Activated CD4-positive, alpha-beta memory T cell treated with anti-CD3 and anti-CD28 coated beads, Interleukin-2, amount 10 ng/mL, durations not matched to agents 7 days and 5 days (primary cell): Measurements from ENCODE around the gene MED12L. TPM values are rescaled to one million over a fixed set of nuclear protein-coding genes. Genes with fewer than 3 reads are reported as not detected.

Experiments used
- CTCF ChIA-PET: fragments of 350-600 bp; sonication (Branson Sonifier 250); formaldehyde crosslinking; loops from one replicate; lab custom pipeline; 2021; ENCODE audit warnings: antibody characterized with exemption, inconsistent platforms; lab: Charles Lee
- POLR2A ChIA-PET: fragments of 350-600 bp; sonication (Branson Sonifier 250); formaldehyde crosslinking; loops from one replicate; lab custom pipeline; 2021; ENCODE audit warnings: antibody characterized with exemption; lab: Charles Lee
- DNase-seq: peaks from one replicate; pipeline ENCODE4 v3.0.0-alpha.2; 2020
- H3K27ac Mint-ChIP-seq: one replicate; pipeline ENCODE4 v1.8.0; 2021; ENCODE audit warnings: mild to moderate bottlenecking, mixed read lengths
- H3K27me3 Mint-ChIP-seq: one replicate; pipeline ENCODE4 v1.8.0; 2021; ENCODE audit warnings: mixed read lengths
- H3K36me3 Mint-ChIP-seq: one replicate; pipeline ENCODE4 v1.8.0; 2021; ENCODE audit warnings: low read depth, mixed read lengths
- H3K4me1 Mint-ChIP-seq: one replicate; pipeline ENCODE4 v1.8.0; 2021; ENCODE audit warnings: mixed read lengths
- H3K4me3 Mint-ChIP-seq: one replicate; pipeline ENCODE4 v1.8.0; 2021; ENCODE audit warnings: mild to moderate bottlenecking, mixed read lengths
- H3K9me3 Mint-ChIP-seq: one replicate; pipeline ENCODE4 v1.8.0; 2021; ENCODE audit warnings: mixed read lengths
- total RNA-seq, 2 experiments: library from RNA; stranded (reverse); gene quantifications; one replicate each; pipeline ENCODE4 v1.2.3, GENCODE V29; 2021

The MED12L gene
- total RNA-seq, 2 experiments from 2014 or later: 1.6 TPM

- POLR2A ChIA-PET: no interaction called here
- no peaks in the 10 kb centered on the region for H3K9me3 Mint-ChIP-seq
- H3K36me3 Mint-ChIP-seq: no peaks in the 10 kb centered on the region
- H3K27ac Mint-ChIP-seq: no peak overlapping the region
- CTCF ChIA-PET: interaction anchor here (1.1 to 2.2 kb wide), 2 partner anchors 15 to 131 kb away, joined by 3 to 8 read pairs; no protein-coding TSS in a partner anchor
- no peak for DNase-seq
- H3K4me1 Mint-ChIP-seq: peaks cover 24% of the 10 kb centered on the region
- peaks cover 6% of the 10 kb centered on the region for H3K27me3 Mint-ChIP-seq
- no peak overlapping the region for H3K4me3 Mint-ChIP-seq
Measured at GRCh38 chr3:151299006-151299405, 213.5 kb downstream of the MED12L start.

DNA sequence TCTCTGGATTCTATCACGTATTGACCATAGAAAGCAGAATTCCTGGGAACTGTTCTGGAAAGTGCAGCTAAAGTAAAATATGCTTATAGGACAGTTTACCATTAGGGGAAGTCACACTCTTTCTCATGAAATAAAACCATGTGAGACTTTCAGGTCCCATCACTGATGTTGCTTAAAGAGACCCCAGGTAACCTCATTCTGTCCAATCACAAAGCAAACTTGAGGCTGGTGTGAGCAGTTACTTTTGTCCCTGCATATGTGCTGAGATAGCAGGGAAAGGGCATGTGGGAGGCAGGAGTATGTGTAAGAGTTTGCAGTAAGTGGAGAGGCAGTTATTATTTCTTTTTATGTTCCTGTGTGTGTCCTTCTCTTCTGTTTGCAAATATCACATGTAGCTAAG is 215.1 kb downstream of the MED12L start:
- DNase-seq: no peak
- Mint-ChIP-seq H3K4me3 (no peak overlapping the region), H3K36me3 (no peaks in the 10 kb centered on the region), H3K9me3 (no peaks in the 10 kb centered on the region), H3K4me1 (peaks cover 34% of the 10 kb centered on the region), H3K27me3 (peaks cover 6% of the 10 kb centered on the region), H3K27ac (no peak overlapping the region)
- POLR2A ChIA-PET: no interaction called here
- CTCF ChIA-PET: interaction anchor here (1.0 to 1.1 kb wide), 2 partner anchors 27 to 73 kb away, joined by 3 to 4 read pairs; no protein-coding TSS in a partner anchor

GRCh38 chr3:151301787-151302186 is 216.3 kb downstream of the MED12L start:
- peaks cover 6% of the 10 kb centered on the region for H3K27me3 Mint-ChIP-seq
- ChIA-PET POLR2A (no interaction called here), CTCF (interaction anchor here (1.4 kb wide), 1 partner anchor 134 kb away, joined by 6 read pairs; no protein-coding TSS in a partner anchor)
- H3K4me3 Mint-ChIP-seq: no peak overlapping the region
- no peaks in the 10 kb centered on the region for H3K36me3 Mint-ChIP-seq
- DNase-seq: no peak
- H3K9me3 Mint-ChIP-seq: no peaks in the 10 kb centered on the region
- no peak overlapping the region for H3K27ac Mint-ChIP-seq
- H3K4me1 Mint-ChIP-seq: peaks cover 46% of the 10 kb centered on the region

DNA sequence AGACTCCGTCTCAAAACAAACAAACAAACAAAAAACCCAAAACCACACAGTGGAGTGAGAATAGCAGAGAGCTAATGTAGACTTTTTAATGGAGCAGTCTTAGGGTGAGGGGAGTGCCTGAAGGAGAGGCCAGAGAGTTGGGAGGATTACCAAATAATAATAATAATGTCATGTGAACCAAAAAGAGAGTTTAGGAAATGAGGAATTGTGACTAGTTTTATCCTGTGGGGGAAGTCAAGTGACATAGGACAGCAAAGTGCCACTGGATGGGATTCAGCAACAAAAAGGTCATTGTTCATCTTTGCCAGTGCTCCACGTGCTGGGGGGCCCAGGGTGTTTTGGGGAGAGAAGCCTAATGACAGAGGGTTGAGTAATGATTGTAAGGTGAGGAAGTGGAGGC is 218.3 kb downstream of the MED12L start:
- ChIA-PET CTCF (interaction anchor here (1.2 kb wide), 1 partner anchor 24 kb away, joined by 3 read pairs; no protein-coding TSS in a partner anchor), POLR2A (no interaction called here)
- DNase-seq: no peak
- Mint-ChIP-seq H3K4me1 (peaks cover 62% of the 10 kb centered on the region), H3K4me3 (no peak overlapping the region), H3K36me3 (no peaks in the 10 kb centered on the region), H3K9me3 (no peaks in the 10 kb centered on the region), H3K27ac (no peak overlapping the region), H3K27me3 (peaks cover 5% of the 10 kb centered on the region)

GRCh38 chr3:151305060-151305774 is 219.8 kb downstream of the MED12L start:
- H3K27me3 Mint-ChIP-seq: peaks cover 5% of the 10 kb centered on the region
- H3K36me3 Mint-ChIP-seq: no peaks in the 10 kb centered on the region
- no peak overlapping the region for H3K4me3 Mint-ChIP-seq
- ChIA-PET CTCF (interaction anchor here (0.6 to 1.3 kb wide), 11 partner anchors 9 to 457 kb away, joined by 3 to 6 read pairs (median 3); partner anchors contain the start of gene GPR87), POLR2A (interaction anchor here (0.6 to 1.9 kb wide), 4 partner anchors 8 to 106 kb away, joined by 3 to 6 read pairs (median 3); partner anchors contain the start of genes GPR171 and GPR87)
- peaks cover 62% of the 10 kb centered on the region for H3K4me1 Mint-ChIP-seq
- H3K9me3 Mint-ChIP-seq: no peaks in the 10 kb centered on the region
- H3K27ac Mint-ChIP-seq: no peak overlapping the region
- DNase-seq: no peak

DNA sequence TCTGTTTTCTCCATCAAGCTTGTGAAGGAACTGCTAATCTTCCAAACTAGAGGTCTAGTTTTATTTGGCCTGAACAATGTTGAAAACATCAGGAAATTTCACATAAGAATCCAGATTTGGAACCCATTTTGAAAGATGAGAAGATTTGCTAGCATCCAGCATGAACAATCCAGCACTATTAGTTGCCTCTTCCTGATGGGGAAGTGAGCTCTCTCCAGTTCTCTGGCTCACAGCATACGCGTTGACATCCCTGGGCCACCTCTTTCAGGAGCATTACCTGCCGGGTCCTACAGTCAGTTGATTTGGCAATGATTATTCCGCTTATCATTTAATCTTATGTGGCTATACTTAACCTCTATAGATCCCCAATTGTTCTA is 220.3 kb downstream of the MED12L start:
- Mint-ChIP-seq H3K27ac (no peak overlapping the region), H3K4me1 (peaks cover 60% of the 10 kb centered on the region), H3K4me3 (no peak overlapping the region), H3K36me3 (no peaks in the 10 kb centered on the region), H3K27me3 (peaks cover 5% of the 10 kb centered on the region), H3K9me3 (no peaks in the 10 kb centered on the region)
- ChIA-PET CTCF (interaction anchor here (0.6 to 1.3 kb wide), 8 partner anchors 9 to 456 kb away, joined by 3 to 6 read pairs (median 4); partner anchors contain the start of gene GPR87), POLR2A (interaction anchor here (0.6 to 1.9 kb wide), 3 partner anchors 11 to 103 kb away, joined by 3 to 6 read pairs (median 3); partner anchors contain the start of genes GPR171 and GPR87)
- DNase-seq: no peak

GRCh38 chr3:151306168-151306810 is 220.8 kb downstream of the MED12L start:
- Mint-ChIP-seq H3K27ac (no peak overlapping the region), H3K4me1 (peaks cover 57% of the 10 kb centered on the region), H3K27me3 (peaks cover 5% of the 10 kb centered on the region), H3K4me3 (no peak overlapping the region), H3K9me3 (no peaks in the 10 kb centered on the region), H3K36me3 (no peaks in the 10 kb centered on the region)
- ChIA-PET CTCF (interaction anchor here (1.0 to 2.1 kb wide), 6 partner anchors 10 to 138 kb away, joined by 3 to 7 read pairs (median 4); partner anchors contain the start of gene GPR87), POLR2A (interaction anchor here (0.7 to 1.9 kb wide), 2 partner anchors 10 to 78 kb away, joined by 3 to 6 read pairs; partner anchors contain the start of gene GPR87)
- no peak for DNase-seq

GRCh38 chr3:151307131-151307530 is 221.7 kb downstream of the MED12L start:
- H3K9me3 Mint-ChIP-seq: no peaks in the 10 kb centered on the region
- H3K27me3 Mint-ChIP-seq: peaks cover 5% of the 10 kb centered on the region
- no peak for DNase-seq
- H3K36me3 Mint-ChIP-seq: no peaks in the 10 kb centered on the region
- H3K27ac Mint-ChIP-seq: no peak overlapping the region
- no peak overlapping the region for H3K4me3 Mint-ChIP-seq
- ChIA-PET POLR2A (interaction anchor here (1.9 kb wide), 1 partner anchor 9 kb away, joined by 6 read pairs; the partner anchor contains the start of gene GPR87), CTCF (interaction anchor here (0.6 to 2.1 kb wide), 3 partner anchors 21 to 139 kb away, joined by 3 to 7 read pairs (median 6); no protein-coding TSS in a partner anchor)
- peaks cover 49% of the 10 kb centered on the region for H3K4me1 Mint-ChIP-seq

DNA sequence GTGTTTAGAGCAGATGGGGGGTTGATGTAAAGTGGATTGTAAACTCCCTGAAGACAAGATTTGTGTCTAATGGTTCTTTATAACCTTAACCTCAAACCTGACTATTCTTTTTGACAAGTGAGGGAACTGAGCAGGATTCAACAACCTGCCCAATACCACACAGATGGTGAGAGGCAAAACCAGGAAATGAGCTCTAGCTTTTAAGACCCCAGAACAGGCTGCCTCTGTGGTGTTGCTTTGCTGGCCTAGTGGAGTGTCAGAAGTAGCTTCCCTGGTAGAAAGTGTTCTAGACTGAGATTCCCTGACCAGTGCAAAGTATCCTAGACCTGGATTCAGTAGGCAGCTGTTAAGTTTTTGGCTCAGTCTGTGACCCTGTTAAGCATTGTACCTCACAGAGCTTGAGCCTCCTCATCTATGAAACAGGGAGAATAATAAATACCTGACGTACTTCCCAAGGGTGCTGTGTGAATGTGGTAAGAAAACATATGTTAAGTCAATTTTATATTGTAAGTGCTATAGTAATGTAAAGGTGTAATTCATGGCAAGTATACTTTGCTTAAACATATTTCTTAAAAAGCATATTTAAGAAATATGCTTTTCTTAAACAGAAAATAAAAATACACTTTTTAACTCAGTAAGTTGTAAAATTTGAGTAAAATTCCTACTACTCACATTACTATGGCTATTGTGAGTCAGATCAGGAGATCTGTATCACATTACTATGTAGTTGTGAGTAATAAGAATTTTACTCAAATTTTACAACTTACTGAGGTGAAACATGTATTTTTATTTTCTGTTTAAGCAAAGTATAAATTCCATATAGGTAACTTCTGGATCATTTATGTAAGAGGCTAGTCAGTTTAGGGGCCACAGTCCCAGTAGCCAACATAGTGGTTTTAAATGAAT is 222.4 kb downstream of the MED12L start:
- CTCF ChIA-PET: interaction anchor here (1.2 to 2.1 kb wide), 3 partner anchors 20 to 140 kb away, joined by 3 to 7 read pairs (median 6); no protein-coding TSS in a partner anchor
- POLR2A ChIA-PET: no interaction called here
- no peak for DNase-seq
- Mint-ChIP-seq H3K9me3 (no peaks in the 10 kb centered on the region), H3K27ac (no peak overlapping the region), H3K4me1 (peaks cover 48% of the 10 kb centered on the region), H3K27me3 (peaks cover 5% of the 10 kb centered on the region), H3K4me3 (no peak overlapping the region), H3K36me3 (no peaks in the 10 kb centered on the region)

GRCh38 chr3:151309566-151309965 is 224.1 kb downstream of the MED12L start:
- Mint-ChIP-seq H3K4me1 (peaks cover 38% of the 10 kb centered on the region), H3K27me3 (no peaks in the 10 kb centered on the region), H3K4me3 (no peak overlapping the region), H3K27ac (no peak overlapping the region), H3K9me3 (no peaks in the 10 kb centered on the region), H3K36me3 (no peaks in the 10 kb centered on the region)
- ChIA-PET POLR2A (no interaction called here), CTCF (interaction anchor here (1.0 to 1.3 kb wide), 2 partner anchors 18 to 79 kb away, joined by 3 read pairs; no protein-coding TSS in a partner anchor)
- no peak for DNase-seq

DNA sequence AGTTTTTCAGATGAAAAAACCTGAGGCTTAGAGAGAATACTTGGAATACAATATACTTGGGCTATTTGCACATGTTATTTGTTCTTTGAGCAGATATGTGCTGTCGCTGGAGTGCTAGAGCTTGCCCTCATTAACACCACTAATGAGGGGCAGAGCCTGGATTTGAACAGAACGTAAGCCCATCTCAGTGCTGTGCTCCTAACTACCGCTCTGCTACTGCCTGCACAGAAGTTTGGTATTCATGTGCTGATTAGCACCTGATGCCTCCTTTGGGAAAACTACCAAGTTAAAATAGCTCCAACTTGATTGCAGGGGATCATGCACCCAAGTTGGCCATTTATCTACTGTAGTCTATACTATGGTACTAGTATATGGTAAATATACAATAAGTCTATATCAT is 227.5 kb downstream of the MED12L start:
- no peak overlapping the region for H3K27ac Mint-ChIP-seq
- H3K36me3 Mint-ChIP-seq: no peaks in the 10 kb centered on the region
- no peak for DNase-seq
- CTCF ChIA-PET: no interaction called here
- no peaks in the 10 kb centered on the region for H3K9me3 Mint-ChIP-seq
- H3K4me1 Mint-ChIP-seq: peaks cover 19% of the 10 kb centered on the region
- no peak overlapping the region for H3K4me3 Mint-ChIP-seq
- POLR2A ChIA-PET: interaction anchor here (1.5 kb wide), 1 partner anchor 9 kb away, joined by 3 read pairs; no protein-coding TSS in a partner anchor
- H3K27me3 Mint-ChIP-seq: no peaks in the 10 kb centered on the region

DNA sequence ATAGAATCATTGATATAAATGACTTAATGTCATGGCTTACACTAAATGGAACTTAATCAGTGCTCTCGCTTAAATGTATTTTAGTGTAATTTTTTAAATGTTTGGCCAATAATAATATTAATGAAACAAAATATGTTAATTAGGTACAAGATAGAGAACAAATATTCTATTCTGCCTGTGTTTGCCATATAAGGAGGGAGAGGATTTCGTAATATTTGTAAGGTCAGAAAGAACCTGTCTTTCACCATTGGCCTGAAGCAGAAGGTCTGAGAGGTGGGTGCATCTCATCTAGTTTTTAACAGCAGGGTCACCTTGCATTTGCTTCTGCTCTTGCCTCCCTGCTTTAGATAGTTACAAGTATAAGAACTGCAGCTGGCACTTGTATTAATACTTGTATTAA is 228.7 kb downstream of the MED12L start:
- Mint-ChIP-seq H3K27me3 (no peaks in the 10 kb centered on the region), H3K4me1 (peaks cover 17% of the 10 kb centered on the region), H3K4me3 (no peak overlapping the region), H3K27ac (no peak overlapping the region), H3K36me3 (no peaks in the 10 kb centered on the region), H3K9me3 (no peaks in the 10 kb centered on the region)
- POLR2A ChIA-PET: interaction anchor here (1.5 kb wide), 1 partner anchor 10 kb away, joined by 3 read pairs; no protein-coding TSS in a partner anchor
- CTCF ChIA-PET: interaction anchor here (1.2 kb wide), 1 partner anchor 9 kb away, joined by 4 read pairs; no protein-coding TSS in a partner anchor
- DNase-seq: no peak
